NCI-H146 treated with DMSO at 0.1 percent for 48 hours (cell line): ENCODE data around the gene FLNB.

ENCODE experiments used
- DNase-seq: peaks from one replicate; lab custom pipeline; 2025; ENCODE audit not compliant: unreplicated experiment; lab: John Stamatoyannopoulos, UW

FLNB gene

GRCh38 chr3:58072763-58073130, 64.5 kb downstream of the FLNB start:
- DNase-seq: no peak

DNA sequence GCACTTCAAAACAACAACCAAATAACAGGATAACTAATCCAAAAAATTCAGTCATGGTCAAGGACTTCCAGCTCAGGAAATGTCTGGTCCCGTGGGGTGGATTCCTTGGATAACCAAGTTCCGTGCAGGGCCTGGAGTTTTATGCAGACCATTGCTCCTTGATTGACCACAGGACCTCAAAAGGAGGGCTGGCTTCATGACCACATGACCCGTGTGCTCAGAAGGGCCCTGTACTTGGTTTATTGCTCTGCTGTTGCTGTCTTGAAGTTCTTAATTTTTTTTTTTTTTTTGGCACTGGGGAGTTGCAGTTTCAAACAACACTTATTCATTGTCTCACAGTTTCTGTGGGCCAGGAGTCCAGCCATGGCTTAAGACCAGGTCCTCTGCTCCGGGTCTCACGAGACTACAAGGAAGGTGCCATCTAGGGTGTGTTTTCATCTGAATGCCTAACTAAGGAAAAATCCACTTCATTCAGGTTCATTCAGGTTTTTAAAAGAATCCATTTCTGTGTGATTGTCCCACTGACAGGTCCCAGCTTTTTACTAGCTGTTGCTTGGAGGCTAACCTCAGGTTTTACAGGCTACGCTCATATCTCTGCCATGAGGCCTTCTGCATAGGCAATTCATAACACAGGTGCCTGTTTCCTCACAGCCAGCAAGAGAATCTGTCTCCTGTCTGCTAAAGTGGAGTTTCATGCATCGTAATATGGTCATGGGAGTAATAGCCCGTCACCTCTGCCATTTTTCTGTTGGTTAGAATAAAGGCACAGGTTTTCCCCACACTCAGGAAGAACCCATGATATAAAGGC, 65.3 kb downstream of the FLNB start:
- DNase-seq: no peak

DNA sequence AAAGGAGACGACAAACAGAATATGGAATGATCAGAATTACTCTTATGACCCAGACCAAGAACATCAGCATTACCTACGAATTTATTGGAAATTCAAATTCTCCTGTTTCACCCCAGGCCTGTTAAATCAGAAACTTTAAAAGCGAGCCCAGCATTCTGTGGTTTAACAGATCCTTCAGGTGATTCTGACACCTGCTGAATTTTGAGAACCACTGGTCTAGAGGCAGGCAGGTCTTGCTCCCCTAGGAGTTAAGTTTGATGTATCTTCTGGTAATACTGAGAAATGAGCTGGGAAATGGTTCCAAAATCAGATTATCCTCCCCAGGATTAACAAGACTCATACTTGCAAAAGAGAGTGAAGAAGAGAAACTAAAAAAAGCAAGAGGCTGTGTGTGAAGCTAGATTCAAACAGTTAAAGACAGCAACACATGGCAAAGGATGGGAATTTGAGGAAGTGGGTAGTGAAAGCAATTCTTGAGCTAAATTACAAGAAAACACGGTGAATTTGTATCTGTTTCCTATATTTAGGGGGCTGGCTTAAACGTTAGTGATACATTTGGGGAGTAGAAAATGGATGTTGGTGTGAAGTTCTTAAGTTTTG, 66.0 kb downstream of the FLNB start:
- no peak for DNase-seq

DNA sequence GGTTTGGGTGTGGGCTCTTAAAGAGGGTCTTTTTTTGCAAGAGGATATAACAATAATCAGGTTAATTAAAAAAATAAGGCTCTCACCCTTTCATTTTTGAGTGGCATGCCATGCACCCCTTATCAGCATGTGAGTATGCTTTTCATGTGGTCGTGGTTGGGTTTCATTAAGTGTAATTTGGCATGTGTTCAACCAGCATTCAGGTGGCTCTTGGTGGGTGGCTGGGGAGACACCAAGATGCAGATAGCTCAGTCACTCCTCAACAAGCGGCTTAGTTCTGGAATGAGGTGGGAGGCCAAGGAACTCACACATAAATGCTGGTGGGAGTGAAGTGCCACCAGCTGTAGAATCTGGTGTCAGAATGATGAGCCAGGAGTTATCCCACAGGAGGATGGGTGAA, 66.8 kb downstream of the FLNB start:
- DNase-seq: no peak

GRCh38 chr3:58077596-58078285, 69.5 kb downstream of the FLNB start:
- DNase-seq: no peak

DNA sequence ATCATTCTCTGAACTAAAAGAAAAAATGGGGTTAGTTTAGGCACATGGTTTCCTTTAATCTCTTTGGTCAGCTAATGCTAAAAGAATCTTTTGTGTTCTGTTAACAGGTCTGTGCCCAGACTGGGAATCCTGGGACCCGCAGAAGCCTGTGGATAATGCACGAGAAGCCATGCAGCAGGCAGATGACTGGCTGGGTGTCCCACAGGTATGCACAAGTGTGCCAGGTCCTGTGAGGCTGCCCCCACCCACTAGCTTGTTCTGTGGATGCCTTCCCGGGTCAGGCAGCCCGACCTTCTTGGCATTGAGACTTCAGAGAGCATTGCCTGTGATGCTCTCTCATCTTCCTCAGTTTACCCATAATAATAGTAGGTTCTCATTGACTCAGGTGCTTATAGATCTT, 70.4 kb downstream of the FLNB start:
- no peak for DNase-seq

DNA sequence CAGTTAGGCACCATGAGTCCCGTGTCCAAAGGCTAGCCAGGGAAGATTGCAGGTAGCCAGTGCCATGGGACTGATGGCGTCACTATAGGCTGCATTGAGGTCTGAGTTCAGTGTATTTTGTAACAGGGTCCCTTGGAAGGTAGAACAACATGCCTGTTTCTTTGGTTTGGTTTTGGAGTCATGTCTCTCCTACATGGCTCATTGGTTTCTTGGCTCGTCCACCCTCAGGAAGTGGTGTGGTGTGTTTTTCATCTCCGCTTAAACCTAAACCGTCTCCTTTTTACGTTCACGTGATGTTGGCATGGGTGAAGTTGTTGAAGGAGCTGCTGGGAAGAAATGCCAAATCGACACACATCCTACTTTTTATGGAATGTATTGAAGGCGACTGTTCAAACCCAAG, 71.6 kb downstream of the FLNB start:
- no peak for DNase-seq

- no peak for DNase-seq
Measured at GRCh38 chr3:58082047-58082446, 73.8 kb downstream of the FLNB start.

- no peak for DNase-seq
Measured at GRCh38 chr3:58084166-58084565, 75.9 kb downstream of the FLNB start.

GRCh38 chr3:58084788-58085543, 76.7 kb downstream of the FLNB start:
- no peak for DNase-seq

DNA sequence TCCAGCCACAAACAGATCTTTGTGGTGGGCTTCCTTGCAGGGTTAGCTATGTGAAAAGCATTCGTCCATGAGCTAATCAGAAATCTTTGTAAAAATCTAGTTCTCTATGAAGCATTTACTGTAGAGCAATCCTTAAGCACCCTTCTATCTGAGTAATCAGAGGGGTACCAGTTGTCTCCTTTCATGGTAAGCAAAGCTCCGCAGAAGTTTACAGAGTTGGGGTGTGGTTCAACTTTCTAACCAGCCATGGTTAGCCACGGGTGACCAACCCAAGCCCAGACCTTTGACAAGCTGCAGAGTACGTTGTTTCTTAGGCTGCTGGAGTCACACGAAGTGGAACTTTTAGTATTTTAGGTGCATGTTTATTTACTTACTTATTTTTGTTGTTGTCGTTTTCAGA, 77.4 kb downstream of the FLNB start:
- no peak for DNase-seq

DNA sequence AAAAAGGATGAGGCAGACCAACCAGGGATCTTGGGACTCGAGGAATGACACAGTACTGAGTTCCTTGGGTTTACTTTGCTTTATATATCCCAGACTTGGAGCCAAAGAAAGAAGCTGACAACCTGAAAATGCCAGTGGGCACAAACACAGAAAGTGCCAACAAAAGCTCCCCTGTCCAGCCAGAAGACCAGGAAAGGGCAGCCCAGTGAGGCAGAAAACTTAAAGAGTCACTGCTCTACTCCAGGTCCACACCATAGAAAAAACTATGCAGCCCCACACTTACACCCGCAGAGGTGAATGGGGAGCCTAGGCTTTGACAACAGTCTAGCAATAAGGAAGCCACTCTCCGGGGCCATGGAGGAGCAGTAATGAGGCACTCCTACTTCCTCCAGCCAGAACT, 80.3 kb downstream of the FLNB start:
- no peak for DNase-seq

- no peak for DNase-seq
Measured at GRCh38 chr3:58090351-58090750, 82.1 kb downstream of the FLNB start.

DNA sequence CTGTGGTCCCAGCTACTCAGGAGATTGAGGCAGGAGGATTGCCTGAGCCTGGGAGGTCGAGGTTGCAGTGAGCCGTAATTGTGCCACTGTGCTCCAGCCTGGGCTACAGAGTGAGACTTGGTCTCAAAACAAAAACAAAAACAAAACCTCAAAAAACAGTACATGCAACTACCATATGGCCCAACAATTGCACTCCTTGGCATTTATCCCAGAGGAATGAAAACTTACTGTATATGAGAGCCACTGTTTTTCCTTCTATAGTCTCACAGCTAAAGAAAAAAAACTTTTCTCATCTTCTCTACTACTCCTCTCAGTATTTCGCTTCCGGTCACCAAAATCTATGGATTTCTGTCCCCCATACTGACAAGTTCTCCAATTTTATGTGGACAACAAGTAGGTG, 84.3 kb downstream of the FLNB start:
- no peak for DNase-seq

- no peak for DNase-seq
Measured at GRCh38 chr3:58093574-58094195, 85.5 kb downstream of the FLNB start.

GRCh38 chr3:58094657-58095056, 86.4 kb downstream of the FLNB start:
- DNase-seq: no peak

GRCh38 chr3:58095603-58096138, 87.4 kb downstream of the FLNB start:
- DNase-seq: no peak

- no peak for DNase-seq
Measured at GRCh38 chr3:58098531-58098930, 90.3 kb downstream of the FLNB start.

- DNase-seq: no peak
Measured at GRCh38 chr3:58099865-58100264, 91.6 kb downstream of the FLNB start.

GRCh38 chr3:58101499-58102389, 93.5 kb downstream of the FLNB start:
- DNase-seq: no peak
